Hepatocyte (in vitro differentiated cells): ENCODE results near the gene FAU.

Source experiments
- EZH2 ChIP-seq: fragments of 200-600 bp; sonication (generic); IDR thresholded peaks from 2 replicates; pipeline ENCODE4 v1.6.1; 2016; ENCODE audit warnings: antibody characterized with exemption, mild to moderate bottlenecking, borderline replicate concordance
- TF ChIP-seq, protein P1 (sequence below): fragments of 200-600 bp; sonication (generic); IDR thresholded peaks from 2 replicates; pipeline ENCODE4 v1.5.1; 2016; ENCODE audit warnings: antibody characterized with exemption, mild to moderate bottlenecking; ENCODE audit not compliant: poor library complexity

GRCh38 chr11:65133724-65134123, 11.8 kb upstream of the FAU start:
- TF ChIP-seq, protein P1, sequence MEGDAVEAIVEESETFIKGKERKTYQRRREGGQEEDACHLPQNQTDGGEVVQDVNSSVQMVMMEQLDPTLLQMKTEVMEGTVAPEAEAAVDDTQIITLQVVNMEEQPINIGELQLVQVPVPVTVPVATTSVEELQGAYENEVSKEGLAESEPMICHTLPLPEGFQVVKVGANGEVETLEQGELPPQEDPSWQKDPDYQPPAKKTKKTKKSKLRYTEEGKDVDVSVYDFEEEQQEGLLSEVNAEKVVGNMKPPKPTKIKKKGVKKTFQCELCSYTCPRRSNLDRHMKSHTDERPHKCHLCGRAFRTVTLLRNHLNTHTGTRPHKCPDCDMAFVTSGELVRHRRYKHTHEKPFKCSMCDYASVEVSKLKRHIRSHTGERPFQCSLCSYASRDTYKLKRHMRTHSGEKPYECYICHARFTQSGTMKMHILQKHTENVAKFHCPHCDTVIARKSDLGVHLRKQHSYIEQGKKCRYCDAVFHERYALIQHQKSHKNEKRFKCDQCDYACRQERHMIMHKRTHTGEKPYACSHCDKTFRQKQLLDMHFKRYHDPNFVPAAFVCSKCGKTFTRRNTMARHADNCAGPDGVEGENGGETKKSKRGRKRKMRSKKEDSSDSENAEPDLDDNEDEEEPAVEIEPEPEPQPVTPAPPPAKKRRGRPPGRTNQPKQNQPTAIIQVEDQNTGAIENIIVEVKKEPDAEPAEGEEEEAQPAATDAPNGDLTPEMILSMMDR, result no peak
- no peak for TF ChIP-seq EZH2
